HK-2 (cell line): Measurements from ENCODE around the gene KRI1.
"Not testable (repeated sequence)": the region's sequence is repeated elsewhere in the genome, so short reads cannot be mapped to it uniquely, and the experiment has no call there.

Source experiments
- DNase-seq: peaks from one replicate; pipeline ENCODE4 v3.0.0-alpha.2; 2018; ENCODE audit not compliant: unreplicated experiment

KRI1 gene

GRCh38 chr19:10575011-10575716 lies 9.4 kb upstream of the KRI1 start:
- no peak for DNase-seq

- DNase-seq: no peak
These were observed 8.7 kb upstream of the KRI1 start for GRCh38 chr19:10574462-10574861.

GRCh38 chr19:10573793-10574192 lies 8.0 kb upstream of the KRI1 start:
- not testable (repeated sequence) for DNase-seq

GRCh38 chr19:10568826-10569651 lies 3.2 kb upstream of the KRI1 start, which contains the start of gene CDKN2D:
CDKN2D (minus strand) TSS chr19:10568979; CDS start chr19:10568653, 326 bp downstream.
- DNase-seq: peak; percentile 99

GRCh38 chr19:10568062-10568825 lies 2.4 kb upstream of the KRI1 start:
- DNase-seq: peak; percentile 61

- DNase-seq: no peak
These were observed 1.8 kb upstream of the KRI1 start for GRCh38 chr19:10567656-10568055.

- DNase-seq: no peak
These were observed 1.0 kb upstream of the KRI1 start for GRCh38 chr19:10566658-10567410.

- no peak for DNase-seq
These were observed 523 bp upstream of the KRI1 start for GRCh38 chr19:10566408-10566657.

GRCh38 chr19:10565028-10565566 lies 713 bp downstream of the KRI1 start:
- DNase-seq: peak; percentile 34

GRCh38 chr19:10562609-10563008 lies 3.2 kb downstream of the KRI1 start:
- no peak for DNase-seq

- DNase-seq: no peak
These were observed 5.7 kb downstream of the KRI1 start for GRCh38 chr19:10560154-10560553.

GRCh38 chr19:10557603-10558197 lies 8.1 kb downstream of the KRI1 start:
- DNase-seq: no peak

- no peak for DNase-seq
These were observed 10.2 kb downstream of the KRI1 start for GRCh38 chr19:10555610-10555973.

- DNase-seq: no peak
These were observed 10.8 kb downstream of the KRI1 start for GRCh38 chr19:10554760-10555609.

GRCh38 chr19:10553943-10554381 lies 11.8 kb downstream of the KRI1 start:
- no peak for DNase-seq

GRCh38 chr19:10553087-10553667 lies 12.6 kb downstream of the KRI1 start:
- no peak for DNase-seq

GRCh38 chr19:10552510-10553053 lies 13.2 kb downstream of the KRI1 start:
- peak; percentile 46 for DNase-seq

- DNase-seq: peak; percentile 35
These were observed 14.0 kb downstream of the KRI1 start for GRCh38 chr19:10551698-10552301.

GRCh38 chr19:10551006-10551405 lies 14.8 kb downstream of the KRI1 start:
- not testable (repeated sequence) for DNase-seq
